Ishikawa (cell line): Measurements from ENCODE around the gene XXYLT1.
A peak's percentile ranks its signal among the peaks of the same experiment; 100 is the strongest.

Source experiments
- CEBPB ChIP-seq: IDR thresholded peaks from 2 replicates; pipeline ENCODE4 v1.6.1; 2012
- CREB1 ChIP-seq: IDR thresholded peaks from 2 replicates; pipeline ENCODE4 v1.6.1; 2012; ENCODE audit warnings: low read depth
- EGR1 ChIP-seq: IDR thresholded peaks from 2 replicates; pipeline ENCODE4 v1.6.1; 2012
- EP300 ChIP-seq: IDR thresholded peaks from 2 replicates; pipeline ENCODE4 v1.6.1; 2012; ENCODE audit warnings: borderline replicate concordance
- FOXM1 ChIP-seq: IDR thresholded peaks from 2 replicates; pipeline ENCODE4 v1.6.1; 2012; ENCODE audit warnings: low read depth, borderline replicate concordance
- NFIC ChIP-seq: IDR thresholded peaks from 2 replicates; pipeline ENCODE4 v1.6.1; 2012
- RAD21 ChIP-seq: IDR thresholded peaks from 2 replicates; pipeline ENCODE4 v1.6.1; 2012; ENCODE audit warnings: low read depth
- TAF1 ChIP-seq: IDR thresholded peaks from 2 replicates; pipeline ENCODE4 v1.6.1; 2012; ENCODE audit warnings: low read depth, mild to moderate bottlenecking
- TCF12 ChIP-seq: IDR thresholded peaks from 2 replicates; pipeline ENCODE4 v1.6.1; 2012; ENCODE audit warnings: low read depth
- TEAD4 ChIP-seq: IDR thresholded peaks from 2 replicates; pipeline ENCODE4 v1.6.1; 2012
- USF1 ChIP-seq: IDR thresholded peaks from 2 replicates; pipeline ENCODE4 v1.6.1; 2012
- YY1 ChIP-seq: IDR thresholded peaks from 2 replicates; pipeline ENCODE4 v1.6.1; 2012; ENCODE audit warnings: low read depth
- ZBTB7A ChIP-seq: IDR thresholded peaks from 2 replicates; pipeline ENCODE4 v1.6.1; 2012; ENCODE audit warnings: low read depth
- TF ChIP-seq, protein P1 (sequence below): IDR thresholded peaks from 2 replicates; pipeline ENCODE4 v1.6.1; 2012
- TF ChIP-seq, protein P2 (sequence below): IDR thresholded peaks from 2 replicates; pipeline ENCODE4 v1.6.1; 2012; ENCODE audit warnings: low read depth, mild to moderate bottlenecking

Gene XXYLT1

GRCh38 chr3:195212749-195213375, 58.1 kb downstream of the XXYLT1 start:
- TF ChIP-seq EGR1, result no peak
- no peak for TF ChIP-seq TAF1
- no peak for TF ChIP-seq CREB1
- TF ChIP-seq RAD21, result no peak
- TF ChIP-seq, protein P1, sequence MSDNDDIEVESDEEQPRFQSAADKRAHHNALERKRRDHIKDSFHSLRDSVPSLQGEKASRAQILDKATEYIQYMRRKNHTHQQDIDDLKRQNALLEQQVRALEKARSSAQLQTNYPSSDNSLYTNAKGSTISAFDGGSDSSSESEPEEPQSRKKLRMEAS, result no peak
- no peak for TF ChIP-seq NFIC
- TF ChIP-seq ZBTB7A, result no peak
- no peak for TF ChIP-seq FOXM1

DNA sequence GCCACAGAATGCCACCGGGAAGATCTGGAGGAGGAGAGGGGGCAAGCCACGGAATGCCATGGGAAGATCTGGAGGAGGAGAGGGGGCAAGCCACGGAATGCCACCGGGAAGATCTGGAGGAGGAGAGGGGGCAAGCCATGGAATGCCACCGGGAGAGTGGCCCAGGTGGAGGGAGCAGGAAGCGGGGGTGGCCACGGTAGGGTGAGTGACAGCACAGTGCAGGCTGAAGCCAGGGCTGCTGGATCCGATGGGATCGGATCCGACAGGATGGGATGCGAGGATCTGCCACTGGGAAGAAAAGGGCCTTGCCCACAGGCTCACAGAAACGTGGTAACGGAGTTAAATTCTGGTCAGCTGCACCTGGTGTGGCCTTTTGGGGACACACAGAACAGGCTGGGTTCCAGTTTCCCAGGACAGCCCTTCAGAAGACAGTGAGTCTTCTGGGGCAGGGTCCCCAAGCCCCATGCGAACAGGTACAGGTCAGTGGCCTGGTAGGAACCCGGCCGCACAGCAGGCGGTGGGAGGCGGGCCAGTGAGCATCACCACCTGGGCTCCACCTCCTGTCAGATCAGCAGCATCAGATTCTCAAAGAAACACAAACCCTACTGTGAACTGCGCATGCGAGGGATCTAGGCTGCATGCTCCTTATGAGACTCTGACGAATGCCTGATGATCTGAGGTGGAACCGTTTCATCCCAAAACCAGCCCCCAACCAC, 58.8 kb downstream of the XXYLT1 start:
- TF ChIP-seq, protein P2, sequence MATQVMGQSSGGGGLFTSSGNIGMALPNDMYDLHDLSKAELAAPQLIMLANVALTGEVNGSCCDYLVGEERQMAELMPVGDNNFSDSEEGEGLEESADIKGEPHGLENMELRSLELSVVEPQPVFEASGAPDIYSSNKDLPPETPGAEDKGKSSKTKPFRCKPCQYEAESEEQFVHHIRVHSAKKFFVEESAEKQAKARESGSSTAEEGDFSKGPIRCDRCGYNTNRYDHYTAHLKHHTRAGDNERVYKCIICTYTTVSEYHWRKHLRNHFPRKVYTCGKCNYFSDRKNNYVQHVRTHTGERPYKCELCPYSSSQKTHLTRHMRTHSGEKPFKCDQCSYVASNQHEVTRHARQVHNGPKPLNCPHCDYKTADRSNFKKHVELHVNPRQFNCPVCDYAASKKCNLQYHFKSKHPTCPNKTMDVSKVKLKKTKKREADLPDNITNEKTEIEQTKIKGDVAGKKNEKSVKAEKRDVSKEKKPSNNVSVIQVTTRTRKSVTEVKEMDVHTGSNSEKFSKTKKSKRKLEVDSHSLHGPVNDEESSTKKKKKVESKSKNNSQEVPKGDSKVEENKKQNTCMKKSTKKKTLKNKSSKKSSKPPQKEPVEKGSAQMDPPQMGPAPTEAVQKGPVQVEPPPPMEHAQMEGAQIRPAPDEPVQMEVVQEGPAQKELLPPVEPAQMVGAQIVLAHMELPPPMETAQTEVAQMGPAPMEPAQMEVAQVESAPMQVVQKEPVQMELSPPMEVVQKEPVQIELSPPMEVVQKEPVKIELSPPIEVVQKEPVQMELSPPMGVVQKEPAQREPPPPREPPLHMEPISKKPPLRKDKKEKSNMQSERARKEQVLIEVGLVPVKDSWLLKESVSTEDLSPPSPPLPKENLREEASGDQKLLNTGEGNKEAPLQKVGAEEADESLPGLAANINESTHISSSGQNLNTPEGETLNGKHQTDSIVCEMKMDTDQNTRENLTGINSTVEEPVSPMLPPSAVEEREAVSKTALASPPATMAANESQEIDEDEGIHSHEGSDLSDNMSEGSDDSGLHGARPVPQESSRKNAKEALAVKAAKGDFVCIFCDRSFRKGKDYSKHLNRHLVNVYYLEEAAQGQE, result no peak
- TF ChIP-seq CREB1, result no peak
- TF ChIP-seq ZBTB7A, result no peak

GRCh38 chr3:195210266-195210973, 60.5 kb downstream of the XXYLT1 start:
- TF ChIP-seq YY1 (no peak), EGR1 (no peak), FOXM1 (no peak), TEAD4 (no peak), ZBTB7A (no peak), TCF12 (no peak), EP300 (no peak), NFIC (peak; percentile 76), CREB1 (no peak), TAF1 (no peak), CEBPB (no peak)
- TF ChIP-seq, protein P2, result no peak
- TF ChIP-seq, protein P1, result peak; percentile 5; the same call in 1 of the 2 replicates

DNA sequence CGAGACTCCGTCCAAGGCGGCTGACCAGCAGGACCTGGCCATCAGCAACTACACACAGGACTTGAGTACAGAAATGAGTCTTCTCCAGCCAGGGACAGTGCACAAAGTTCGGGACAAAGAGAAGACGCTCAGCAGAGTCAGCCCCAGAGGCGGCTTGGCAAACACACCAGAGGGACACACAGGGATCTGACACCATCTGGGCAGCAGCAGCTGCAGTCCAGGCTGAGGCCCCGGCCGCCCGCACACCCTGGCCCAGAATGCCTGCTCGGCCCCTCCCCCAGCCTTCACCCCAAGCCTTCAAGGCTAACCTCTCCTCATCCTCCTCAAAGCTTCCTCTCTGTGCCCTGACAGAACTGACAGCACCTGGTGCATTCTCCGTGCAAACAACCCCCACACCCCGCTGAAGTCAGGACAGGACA, 61.1 kb downstream of the XXYLT1 start:
- TF ChIP-seq ZBTB7A, result no peak
- TF ChIP-seq, protein P1, result peak; percentile 15; the same call in 1 of the 2 replicates
- TF ChIP-seq YY1, result no peak

DNA sequence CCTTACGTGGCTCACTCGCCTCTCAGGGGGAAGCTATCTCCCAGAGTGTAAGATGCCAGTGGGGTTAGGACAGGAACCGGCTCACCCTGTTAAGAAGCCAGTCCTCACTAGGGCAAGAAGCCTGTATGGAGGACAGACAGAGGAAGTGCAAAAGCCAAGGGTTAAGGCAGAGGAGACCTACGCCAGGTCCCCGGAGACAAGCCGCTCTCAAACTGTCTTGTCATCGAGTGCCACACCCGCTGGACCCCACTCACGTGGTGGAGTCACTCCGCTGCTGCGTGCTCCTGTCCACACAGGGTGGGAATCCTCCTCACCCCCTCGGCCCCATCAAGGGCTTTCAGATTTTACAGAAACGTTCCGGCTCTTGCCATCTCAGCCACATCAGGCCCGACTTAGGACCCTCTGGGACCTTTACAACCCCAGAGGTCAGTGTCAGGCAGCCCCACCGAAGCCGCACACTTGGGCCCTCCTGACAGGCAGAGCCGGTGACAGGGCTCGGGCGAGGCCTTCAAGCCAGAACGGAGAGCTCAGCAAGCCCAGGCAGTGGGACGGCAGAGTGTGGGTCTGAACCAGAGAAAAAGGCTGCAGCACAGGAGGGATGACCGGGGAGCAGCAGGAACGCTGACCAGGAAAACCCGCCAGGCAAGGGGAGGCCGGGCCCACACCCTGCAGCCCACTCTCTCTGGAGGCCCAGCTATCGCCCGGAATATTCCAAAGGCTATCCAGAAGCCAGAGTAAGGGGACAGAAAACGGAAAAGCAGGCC, 61.7 kb downstream of the XXYLT1 start:
- TF ChIP-seq CEBPB (no peak), TAF1 (0 out of 2 replicates have a peak, but pooled peaks have one; percentile 10), ZBTB7A (0 out of 2 replicates have a peak, but pooled peaks have one; percentile 35)

- peak; percentile 26; the same call in 1 of the 2 replicates for TF ChIP-seq EP300
- TF ChIP-seq EGR1, result no peak
Measured at GRCh38 chr3:195208631-195209030, 62.3 kb downstream of the XXYLT1 start.

GRCh38 chr3:195208183-195208582, 62.8 kb downstream of the XXYLT1 start:
- TF ChIP-seq YY1 (no peak), CREB1 (no peak), TAF1 (no peak), USF1 (no peak), ZBTB7A (no peak), EP300 (no peak), TEAD4 (no peak), EGR1 (no peak), CEBPB (no peak), RAD21 (no peak), NFIC (no peak), TCF12 (no peak), FOXM1 (no peak)
- TF ChIP-seq, protein P2, result no peak
- TF ChIP-seq, protein P1, result no peak
